Measurements from ENCODE around the gene CHD6.
"Not testable (repeated sequence)": the region's sequence is repeated elsewhere in the genome, so short reads cannot be mapped to it uniquely, and the experiment has no call there.

The CHD6 gene

DNA sequence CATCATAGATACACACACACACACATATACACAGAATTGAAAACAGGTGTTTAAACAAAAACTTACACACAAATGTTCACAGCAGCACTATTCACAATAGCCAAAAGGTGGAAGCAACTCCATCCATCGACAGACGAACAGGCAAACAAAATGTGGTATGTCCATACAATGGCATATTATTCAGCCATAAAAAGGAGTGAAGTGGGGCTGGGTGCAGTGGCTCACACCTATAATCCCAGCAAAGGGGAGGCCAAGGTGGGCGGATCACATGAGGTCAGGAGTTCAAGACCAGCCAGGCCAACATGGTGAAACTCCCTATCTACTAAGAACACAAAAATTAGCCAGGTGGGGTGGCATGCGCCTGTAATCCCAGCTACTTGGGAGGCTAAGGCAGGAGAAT, 80.3 kb downstream of the CHD6 start:
- DNase-seq, result no peak

DNA sequence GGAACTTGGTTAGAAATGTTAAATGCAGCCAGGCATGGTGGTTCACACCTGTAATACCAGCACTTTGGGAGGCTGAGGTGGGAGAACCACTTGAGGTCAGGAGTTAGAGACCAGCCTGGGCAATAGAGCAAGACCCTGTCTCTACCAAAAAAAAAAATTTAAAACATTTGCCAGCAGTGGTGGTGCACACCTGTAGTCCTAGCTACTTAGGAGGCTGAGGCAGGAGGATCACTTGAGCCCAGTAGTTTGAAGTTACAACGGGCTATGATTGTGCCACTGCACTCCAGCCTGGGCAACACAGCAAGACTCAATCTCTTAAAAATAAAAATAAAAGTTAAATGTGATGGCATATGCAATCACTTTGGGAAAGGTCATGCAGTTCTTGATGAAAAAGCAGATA, 82.6 kb downstream of the CHD6 start:
- not testable (repeated sequence) for DNase-seq

DNA sequence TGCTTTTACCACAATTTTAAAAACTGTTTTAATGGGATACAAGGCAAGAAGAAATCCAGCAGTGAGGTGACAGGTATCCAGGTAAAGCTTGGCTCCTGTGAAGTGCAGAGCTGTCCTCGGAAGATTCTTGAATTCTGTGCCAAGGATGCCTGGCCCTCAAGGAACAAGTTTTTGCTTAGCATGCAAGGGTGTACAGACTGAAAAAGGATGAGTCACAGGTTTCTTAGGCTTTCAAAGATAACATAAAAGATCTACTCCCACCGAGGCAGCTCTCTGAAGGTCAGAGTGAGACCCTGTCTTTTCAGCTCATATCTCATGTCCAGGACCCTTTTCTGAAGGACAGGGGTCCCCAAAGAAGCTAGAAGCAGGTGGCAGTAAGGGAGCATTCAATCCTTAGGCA, 83.3 kb downstream of the CHD6 start:
- no peak for DNase-seq

DNA sequence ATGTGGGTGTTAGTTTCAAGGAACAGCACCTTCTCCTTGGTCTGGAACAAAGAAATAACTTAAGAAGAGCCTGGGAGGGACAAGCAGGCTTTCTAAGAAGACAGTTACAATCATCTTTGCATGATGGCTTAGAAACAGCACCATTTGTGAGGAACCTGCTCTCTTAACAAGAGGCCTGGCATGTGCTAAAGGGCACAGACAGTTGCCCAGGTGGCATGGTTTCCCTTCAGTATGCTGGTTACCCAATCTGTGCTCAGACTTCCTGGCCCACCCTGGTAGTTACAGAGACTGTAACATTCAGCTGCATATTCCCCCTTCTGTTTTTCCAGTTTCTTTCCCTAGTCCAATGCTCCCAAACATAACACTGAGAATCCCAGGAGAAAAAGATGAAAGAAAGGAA, 84.0 kb downstream of the CHD6 start:
- DNase-seq, result no peak

DNA sequence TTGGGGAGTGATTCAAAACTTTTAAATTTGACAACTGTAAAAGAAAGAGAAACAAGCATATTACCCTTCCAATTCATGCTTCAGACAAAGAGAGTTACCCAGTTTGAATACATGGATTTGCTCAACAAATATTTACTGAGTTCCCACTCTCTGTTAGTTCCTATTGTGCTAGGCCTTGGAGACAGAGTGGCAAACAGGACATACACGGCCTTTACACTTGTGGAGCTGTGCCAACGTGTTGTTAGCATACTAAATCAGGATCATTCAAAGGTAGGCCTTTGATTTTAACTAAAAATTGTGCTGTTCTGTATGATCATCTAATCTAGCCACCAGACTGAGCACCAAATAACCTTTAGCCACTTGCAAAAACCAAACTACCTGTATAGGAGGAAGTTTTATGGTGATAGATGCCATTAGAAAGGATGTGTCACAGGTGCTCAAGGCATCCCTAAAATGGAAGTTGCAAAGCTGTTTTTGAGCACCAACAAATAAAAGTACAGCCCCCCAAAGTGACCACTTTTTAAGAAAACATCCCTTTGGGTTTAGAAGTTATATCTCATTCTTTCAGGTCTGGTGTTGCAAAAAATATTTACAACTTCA, 84.5 kb downstream of the CHD6 start:
- peak; percentile 3 to 10 for DNase-seq

DNA sequence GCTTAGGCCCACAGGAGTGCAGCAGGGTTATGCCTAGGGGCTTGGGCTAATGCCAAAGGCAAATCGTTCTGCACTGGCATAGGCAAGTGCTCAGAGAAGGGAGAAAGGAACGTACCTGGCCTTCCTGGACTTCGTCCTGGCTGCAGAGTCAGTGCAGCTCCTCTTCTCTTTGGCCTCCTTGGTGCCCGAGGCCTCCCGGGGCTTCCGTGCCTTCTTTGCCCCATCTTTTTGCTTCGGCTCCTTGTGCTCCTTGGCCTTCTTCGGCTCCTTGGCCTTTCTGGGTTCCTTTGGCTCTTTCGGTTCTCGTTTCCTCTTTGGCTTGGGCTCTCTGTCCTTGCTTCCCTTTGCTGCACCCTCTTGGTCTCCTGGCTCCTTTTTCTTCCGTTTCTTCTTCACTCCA, 85.2 kb downstream of the CHD6 start:
- no peak for DNase-seq

GRCh38 chr20:41531518-41532275, 86.5 kb downstream of the CHD6 start:
- DNase-seq, result no peak

DNA sequence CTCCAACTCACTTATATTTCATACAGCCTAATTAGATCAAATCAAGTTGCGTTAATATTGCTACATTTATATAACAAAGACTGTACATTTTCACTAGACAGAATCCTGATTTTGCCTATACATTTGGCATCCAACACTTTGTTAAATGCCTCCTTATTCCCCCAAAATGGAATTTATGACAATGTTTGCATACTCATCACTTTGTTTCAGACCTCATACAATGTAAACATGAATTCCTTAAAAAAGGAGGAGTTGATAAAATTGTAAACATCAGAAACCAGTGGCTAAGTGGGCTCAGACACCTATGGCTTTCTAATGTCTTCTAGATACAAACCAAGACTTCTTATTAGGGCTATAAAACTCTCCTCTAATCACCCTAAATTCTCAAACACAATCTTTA, 87.3 kb downstream of the CHD6 start:
- DNase-seq, result no peak

DNA sequence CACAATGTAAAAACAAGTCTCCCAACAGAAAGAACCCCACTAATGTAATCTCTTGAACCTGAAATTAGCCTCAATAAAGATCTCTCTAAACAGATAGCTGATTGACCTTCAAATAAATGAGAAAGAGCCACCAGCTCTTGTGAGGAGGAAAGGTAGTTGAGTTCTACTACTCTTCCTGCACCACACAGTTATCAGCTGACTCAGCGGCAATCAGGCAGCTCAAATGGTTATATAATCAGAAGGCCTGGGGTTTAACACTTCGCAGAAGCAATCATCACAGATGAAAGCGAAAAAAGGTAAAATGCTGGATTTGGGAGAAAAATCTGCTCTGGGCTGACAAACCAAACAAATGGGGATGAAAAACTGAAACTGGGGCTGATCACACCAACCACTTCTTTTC, 91.8 kb downstream of the CHD6 start:
- no peak for DNase-seq

GRCh38 chr20:41524980-41525613, 93.1 kb downstream of the CHD6 start:
- peak; percentile 14 to 38 for DNase-seq

DNA sequence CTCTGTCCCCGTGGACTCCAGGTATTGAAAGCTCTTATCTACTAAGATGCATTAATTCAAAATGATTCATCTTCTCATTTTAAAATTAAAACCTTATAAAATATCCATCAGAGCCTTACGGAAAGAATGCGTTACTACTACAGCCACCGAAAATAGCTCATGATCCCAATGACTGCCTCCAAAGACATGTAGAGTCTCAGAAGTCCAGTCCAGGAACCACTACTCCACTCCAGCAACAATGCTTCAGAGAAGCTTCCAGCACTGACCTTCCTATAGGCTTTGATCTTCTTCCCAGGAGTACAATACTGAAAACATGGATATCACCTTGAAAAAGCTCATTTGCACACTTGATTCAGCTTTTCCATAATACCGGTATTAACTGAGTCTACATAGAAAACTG, 94.3 kb downstream of the CHD6 start:
- DNase-seq, result no peak

GRCh38 chr20:41513829-41514228, 104.3 kb downstream of the CHD6 start:
- DNase-seq, result no peak

- DNase-seq, result no peak
Observed at GRCh38 chr20:41512624-41513023, 105.6 kb downstream of the CHD6 start.

GRCh38 chr20:41510847-41511450, 107.2 kb downstream of the CHD6 start:
- no peak for DNase-seq

DNA sequence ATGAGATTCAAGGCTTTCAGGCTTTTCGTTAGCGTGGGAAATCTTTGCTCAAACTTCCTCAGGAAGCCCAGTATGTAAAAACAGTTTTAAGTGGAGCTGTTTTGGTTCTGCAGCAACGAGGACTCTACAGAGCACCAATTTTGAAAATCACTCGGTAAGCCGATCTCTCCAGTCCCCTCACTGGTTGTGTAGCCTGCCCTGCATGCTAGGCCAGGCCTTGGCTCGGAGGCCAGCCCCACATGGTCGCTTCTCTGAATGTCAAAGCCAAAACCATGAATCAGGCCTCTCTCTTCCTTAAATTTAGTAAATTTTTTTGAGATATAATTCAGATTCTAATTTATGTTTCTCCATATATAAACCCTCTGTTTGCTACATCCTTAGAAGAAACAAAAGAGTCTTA, 108.0 kb downstream of the CHD6 start:
- no peak for DNase-seq

DNA sequence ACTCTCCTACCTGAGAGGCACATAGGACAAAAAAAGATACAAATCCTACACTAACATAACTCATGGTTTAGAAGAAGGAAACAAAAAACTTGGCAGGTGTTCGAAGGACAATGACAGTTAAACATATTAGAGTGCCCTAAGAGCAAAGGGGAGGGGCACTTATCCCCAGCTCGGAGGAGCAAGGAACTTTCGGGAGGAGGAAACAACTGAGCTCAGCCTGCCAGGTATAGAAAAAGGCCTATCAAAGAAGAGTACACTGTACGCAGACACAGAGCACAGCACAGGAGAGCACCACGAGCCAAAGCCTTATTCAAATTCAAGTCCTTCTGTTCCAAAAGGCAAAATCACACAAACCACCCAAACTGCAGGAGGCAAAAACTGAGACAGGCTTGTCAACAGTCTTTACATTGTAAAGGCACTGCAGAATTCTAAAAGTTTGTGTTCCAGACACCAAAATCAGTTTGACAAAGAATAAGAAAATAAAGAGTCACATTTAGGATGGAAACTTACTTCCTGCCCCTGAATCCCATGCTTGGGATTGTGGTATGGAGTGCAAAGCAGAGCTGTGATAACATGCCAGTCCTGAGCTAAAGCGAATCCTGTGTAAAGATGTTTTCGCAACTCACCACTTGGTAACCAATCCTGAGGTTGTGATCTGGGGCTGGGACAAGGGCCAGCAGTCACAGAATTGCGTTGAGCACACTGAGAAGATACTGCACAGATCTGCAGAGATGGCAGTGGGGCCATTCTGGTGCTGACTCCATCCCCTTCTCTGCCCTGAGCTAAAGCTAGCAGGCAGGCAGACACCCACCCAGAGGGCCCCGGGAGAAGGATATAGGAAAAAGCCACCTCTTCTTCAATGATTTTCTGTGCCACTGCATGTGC, 108.6 kb downstream of the CHD6 start:
- DNase-seq, result no peak

DNA sequence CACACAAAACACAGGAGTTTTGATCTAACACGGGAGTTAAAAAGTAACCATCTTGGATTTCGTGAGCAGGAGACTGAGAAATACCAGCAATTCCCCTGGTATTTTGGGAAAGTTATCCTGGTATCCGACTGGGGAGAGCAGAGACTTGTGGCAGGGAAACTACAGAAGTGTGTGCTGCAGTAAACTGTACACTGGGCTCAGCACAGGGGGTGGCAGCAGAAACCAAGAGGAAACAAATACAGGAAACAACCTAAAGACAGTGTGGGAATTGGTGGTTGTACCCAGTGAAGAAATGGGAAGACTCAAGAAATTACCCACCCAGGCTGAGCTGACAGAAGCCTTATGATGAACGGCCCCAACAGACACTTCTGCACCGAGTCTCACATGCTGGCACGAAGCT, 109.8 kb downstream of the CHD6 start:
- no peak for DNase-seq

GRCh38 chr20:41507851-41508250, 110.3 kb downstream of the CHD6 start:
- no peak for DNase-seq

DNA sequence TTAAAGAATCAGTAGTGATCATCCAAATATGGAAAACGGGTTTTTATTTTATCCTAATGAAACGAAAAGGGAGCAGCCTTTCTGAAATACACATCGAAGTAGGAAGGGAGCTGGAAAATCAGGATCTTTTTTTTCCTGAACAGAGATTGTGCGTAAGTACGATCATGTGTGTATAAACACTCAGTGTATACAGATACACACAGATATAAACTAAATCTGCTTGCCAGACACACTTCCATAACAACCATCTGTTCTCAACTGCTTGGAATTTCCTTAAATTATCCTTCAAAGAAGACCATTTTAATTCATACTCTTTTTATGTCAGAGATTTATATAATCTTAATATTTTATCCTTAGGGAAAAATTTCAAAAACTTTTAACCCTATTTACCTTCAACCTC, 110.7 kb downstream of the CHD6 start:
- no peak for DNase-seq

DNA sequence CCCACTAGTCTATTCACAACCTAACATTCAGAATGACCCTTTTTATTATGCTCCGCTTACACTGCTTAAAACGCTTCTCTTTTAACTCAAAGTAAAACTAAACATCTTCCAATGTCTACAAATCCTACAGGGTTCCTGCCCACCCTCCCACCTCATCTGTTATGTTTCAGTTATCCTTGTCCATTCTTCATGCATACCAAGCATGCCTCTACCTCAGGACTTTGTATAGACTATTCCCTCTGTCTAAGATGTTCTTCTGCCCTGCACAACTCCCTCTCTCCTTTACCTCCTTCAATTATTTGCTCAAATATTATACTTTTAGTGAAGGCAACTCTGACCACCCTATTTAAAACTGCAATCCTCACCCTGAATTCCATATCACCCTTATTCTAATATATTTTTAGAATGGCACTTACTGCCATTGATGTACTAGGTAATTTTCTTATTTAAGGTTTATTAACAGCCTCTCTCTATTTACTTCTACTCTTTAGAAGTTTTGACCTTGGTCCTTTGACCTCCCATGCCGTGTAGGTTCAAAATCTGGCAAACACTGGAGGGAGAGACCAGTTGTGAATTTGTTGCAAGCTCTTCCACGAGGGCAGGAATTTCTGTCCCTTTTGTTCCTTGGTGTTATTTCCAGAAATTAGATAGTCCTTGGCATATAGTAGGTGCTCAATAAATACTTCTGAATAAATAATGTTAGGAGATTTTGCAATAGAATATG, 111.8 kb downstream of the CHD6 start:
- DNase-seq, result no peak

DNA sequence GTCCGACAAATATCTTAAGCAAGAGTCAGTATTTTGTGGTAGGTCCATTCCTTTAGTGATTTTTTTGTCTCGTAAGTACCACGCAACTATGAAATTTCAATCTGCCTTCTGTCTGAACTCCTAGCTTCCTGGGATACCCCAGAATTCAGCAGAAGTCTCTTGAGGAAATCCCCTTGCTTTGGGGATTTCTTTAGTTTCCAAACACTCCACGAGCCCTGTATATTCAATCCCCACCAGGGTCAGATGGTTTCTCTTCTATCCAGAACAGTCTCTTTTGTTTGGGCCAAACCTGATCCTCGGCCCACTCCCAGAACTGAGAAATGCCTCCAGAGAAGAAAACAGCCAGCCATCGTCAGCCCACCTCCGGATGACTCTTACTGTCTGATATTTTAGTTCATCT, 113.0 kb downstream of the CHD6 start:
- DNase-seq, result no peak

- DNase-seq, result no peak
Observed at GRCh38 chr20:41501376-41501775, 116.8 kb downstream of the CHD6 start.
